GM21367 (cell line): Measurements from ENCODE around the gene GGTA1.
"Not testable (repeated sequence)": the region's sequence is repeated elsewhere in the genome, so short reads cannot be mapped to it uniquely, and the experiment has no call there.

Experiments
- ATAC-seq: cut with Tn5 transposase; IDR thresholded peaks from one replicate; pipeline ENCODE4 v1.9.1; 2021; ENCODE audit not compliant: unreplicated experiment

Gene GGTA1

DNA sequence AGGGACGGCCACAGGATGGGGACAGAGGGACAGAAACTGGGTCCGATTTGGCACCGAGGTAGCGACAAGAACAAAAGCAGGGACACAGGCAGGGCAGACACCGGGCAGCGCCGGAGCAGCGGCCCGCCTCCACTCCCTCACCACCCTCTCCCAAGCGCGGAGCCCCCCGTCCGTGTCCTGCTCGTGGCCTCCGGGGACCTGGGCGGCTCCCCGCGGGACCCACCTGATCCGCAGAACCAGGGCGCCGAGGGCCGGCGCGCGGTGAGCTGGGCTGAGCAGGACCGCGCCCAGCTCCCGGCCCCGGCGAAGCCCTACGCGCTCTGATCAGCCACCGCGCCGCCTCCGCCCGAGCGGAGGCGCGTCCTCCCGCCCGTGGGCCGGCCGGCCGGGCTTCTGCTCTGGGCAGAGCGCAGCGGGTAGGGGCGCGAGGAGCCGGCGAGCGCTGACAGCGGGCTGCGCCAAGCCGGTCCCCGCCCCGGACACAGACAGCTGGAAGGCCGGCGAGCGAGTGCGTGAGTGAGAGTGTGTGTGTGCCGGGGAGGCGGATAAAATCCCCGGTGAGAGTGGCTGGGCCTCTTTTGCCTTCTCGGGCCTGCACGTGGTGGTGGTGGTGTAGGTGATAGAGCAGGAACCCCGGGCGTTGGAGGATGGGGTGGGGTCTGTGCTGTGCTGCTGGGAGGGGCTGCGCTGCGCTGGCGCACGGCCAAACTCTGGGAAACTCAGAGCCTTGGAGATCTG, at the start of gene GGTA1:
GGTA1 (minus strand) TSS at position 418 of the 738 bp plus-strand sequence. CDS start 31,922 bp downstream, outside the sequence.
- ATAC-seq, result no peak

DNA sequence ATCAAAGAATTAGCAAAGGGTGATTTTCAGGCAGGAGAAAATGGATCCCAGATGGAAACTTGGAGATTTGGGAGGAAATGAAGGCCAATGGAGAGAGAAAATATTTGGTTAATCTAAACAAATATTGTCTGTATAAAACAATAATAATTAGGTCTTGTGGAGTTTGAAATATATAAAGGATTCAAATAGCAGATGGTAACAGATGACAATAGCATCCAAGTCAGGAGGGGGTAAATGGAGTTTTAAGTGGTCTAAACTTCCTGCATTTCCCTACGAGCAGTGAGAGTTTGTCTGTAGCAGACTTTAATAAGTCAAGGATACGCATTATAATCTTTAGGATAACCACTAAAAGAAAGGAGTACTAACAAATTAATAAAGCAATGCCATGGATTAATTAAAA, 49.0 kb upstream of the GGTA1 start:
- ATAC-seq, result no peak

DNA sequence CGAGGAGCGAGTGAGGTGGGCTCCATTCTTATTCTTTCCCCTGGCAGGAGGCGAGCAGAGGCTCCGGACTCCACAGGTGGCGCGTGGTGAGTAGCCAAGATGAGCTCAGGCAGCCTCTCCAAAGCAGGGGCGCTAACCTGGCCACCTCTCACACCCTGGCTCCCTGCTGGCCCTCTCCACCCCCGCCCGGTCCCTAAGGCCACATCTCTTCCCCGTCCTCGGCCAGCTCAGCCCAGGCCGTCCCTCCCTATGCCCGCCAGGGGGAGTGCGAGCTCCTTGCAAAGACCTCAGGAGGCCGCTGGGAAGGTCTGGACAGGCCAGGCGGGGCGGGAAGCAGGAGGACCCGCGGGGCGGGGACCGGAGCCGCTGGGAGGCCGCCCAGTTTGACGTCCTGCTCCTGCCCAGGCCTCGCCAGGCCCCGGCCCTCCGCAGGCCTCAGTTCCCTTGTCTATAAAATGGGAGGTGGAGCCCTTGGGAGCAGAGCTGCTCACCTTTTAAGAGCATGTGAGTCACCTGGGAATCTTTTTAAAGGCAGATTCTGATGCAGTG, 46.3 kb upstream of the GGTA1 start:
- peak; percentile 84 for ATAC-seq

DNA sequence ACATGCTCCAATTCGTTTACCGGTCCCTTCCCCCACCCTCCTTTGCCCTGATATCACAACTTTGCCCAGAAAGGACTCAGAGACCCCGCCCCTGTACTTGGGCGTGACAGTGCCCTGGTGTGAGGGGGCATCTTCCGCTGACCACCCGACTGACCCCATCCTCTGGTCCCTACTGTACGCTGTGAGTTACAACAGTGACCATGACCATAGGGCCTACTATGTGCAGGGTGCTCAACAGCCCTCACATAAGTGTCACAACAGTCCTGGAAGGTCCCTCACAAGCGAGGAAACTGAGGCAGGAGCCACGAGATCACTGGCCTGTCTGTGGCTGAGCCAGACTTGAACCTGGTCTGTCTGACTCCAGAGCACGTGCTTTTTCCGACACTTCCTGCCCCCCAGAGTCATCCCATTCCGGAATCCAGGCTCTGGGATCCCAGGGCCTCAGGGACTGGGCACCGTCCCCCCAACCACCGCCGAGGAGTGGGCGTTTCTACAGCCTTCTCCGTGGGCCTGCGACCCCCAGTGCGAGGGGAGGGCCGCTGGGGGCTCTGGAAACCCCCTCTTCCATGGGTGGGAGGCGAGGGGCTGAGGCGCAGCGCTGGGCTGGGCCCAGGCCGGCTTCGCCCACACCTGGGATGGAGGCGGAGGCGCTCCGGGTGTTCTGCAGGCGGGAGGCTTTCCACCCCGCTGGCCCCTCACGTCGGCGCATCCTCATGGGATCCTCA, 45.7 kb upstream of the GGTA1 start:
- ATAC-seq, result no peak

DNA sequence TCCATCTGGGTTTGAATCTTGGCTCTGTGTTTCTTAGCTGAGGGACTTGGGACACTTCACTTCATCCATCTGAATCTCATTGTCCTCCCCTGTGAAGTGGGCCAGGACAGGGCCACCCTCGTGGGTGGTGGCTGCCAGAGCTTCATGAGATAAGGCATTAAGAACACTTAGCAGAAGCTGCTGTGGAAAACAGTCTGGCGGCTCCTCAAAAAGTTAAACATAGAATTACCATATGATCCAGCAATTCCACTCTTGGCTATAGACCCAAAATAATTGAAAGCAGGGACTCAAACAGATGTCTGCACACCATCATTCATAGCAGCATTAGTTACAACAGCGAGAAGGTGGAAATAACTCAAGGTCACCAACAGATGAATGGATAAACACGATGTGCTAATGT, 42.4 kb upstream of the GGTA1 start:
- ATAC-seq, result no peak

DNA sequence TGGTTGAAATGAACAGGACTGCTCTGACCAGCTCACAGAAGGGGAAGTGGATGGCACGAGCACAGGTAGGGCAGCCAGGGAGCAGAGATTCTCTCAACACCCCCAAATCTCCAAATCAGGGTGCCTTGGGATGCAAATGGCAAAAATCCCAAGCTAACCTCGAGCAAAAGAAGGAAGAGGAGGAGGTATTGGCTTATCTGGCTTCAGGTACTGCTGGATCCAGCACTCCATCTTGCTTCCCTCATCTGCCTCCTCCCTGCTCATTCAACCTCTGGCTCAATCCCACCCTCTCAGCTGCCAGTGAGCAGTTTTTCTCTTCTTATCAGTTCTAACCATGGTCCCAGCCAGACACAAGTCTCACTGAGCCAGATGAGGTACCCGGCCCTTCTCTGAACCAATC, 41.6 kb upstream of the GGTA1 start:
- no peak for ATAC-seq

DNA sequence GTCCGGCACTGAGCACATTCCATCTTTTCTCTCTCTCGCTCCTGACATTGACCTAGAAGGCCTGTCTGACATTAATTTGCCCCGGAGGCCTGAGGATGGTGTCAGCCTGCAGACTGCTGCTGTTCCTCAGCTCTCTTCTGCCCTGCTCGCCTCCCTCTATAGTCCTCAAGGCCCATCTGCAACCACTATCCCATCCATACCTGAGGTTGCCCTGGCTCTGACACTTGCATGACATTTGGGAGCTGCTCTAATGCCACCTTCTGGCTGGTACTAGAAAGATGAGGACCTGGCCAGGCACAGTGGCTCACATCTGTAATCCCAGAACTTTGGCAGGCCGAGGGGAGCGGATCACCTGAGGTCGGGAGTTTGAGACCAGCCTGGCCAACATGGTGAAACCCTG, 38.6 kb upstream of the GGTA1 start:
- no peak for ATAC-seq

DNA sequence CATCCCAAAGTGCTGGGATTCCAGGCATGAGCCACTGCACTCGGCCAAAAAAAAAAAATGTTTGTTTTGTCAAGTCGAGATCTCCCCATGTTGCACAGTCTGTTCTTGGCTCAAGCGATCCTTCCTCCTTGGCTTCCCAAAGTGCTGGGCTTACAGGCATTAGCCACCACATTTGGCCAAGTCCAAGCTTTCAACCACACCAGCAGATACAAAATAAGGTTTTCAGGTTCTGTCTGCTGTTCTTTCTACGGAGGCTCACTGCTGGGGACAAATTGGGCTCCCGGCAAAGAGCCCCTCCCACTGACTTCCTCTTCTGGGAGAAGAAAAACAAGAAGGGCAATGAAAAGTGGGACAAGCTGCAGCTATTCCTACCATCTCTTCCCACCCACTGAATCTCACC, 37.6 kb upstream of the GGTA1 start:
- no peak for ATAC-seq

DNA sequence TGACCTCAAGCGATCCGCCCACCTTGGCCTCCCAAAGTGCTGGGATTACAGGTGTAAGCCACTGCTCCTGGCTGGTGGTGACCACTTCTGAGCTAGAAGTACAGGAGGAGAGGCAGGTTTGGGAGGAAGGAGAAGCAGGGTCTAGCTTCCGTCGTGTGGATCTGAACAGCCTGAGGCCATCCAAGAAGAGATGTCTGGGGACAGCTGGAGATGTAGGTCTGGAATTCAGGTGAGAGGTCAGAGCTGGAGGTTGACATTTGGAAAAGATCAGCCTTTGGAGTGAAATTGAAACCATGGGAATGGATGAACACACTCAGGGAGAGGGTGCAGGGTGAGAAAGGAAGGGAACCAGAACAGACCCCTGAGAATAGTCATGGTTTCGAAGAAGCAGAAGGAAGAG, 33.2 kb upstream of the GGTA1 start:
- ATAC-seq, result no peak

DNA sequence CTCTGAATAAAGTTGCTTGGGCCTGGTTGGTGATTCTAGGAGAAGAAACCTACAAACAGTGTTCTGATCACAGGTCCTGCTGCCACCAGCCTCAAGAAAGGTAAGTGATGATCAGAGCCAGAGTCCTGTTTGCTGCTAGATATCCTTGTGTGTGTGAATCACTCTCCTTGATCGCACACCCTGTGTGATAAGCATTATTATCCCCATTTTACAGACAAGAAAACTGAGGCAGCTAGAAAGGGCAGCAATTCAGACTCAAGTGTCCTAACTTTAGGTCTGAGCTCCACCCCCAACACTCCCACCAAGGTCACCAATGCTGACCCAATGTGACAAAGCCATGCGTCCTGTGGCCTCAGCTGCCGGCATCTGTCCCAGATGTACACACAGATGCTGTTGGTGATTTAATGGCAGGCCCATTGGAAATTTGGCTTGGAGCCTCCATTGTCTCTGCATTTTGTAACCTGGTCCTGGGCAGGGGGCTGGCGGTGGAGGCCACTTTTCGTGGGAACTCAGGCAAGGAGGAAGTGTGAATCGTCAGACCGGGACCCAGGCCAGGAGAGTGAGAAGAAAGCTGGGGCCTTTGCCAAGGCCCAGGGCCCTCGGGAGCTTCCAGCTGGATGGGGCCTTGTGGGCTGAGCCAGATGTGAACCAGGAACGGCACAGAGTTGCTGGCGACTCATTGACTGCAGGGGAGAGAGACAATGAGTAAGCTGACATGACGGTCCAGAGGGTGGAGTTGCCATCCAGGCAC, 29.8 kb upstream of the GGTA1 start:
- no peak for ATAC-seq

DNA sequence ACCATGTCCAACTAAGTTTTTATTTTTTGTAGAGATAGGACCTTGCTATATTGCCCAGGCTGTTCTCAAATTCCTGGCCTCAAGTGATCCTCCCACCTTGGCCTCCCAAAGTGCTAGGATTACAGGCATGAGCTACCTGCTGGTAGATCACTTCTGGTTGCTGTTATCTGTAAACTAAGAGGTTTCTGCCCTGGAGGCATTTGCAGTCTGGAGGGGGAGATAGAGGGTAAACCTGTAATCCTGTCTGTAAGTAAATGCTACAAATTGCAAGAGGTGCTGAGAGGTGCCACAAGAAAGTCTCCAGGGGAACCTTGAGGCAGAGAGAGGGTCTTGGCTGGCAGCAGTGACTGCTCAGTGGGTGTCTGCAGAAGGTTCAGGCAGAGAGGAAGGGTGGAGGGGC, 29.0 kb upstream of the GGTA1 start:
- ATAC-seq, result no peak

DNA sequence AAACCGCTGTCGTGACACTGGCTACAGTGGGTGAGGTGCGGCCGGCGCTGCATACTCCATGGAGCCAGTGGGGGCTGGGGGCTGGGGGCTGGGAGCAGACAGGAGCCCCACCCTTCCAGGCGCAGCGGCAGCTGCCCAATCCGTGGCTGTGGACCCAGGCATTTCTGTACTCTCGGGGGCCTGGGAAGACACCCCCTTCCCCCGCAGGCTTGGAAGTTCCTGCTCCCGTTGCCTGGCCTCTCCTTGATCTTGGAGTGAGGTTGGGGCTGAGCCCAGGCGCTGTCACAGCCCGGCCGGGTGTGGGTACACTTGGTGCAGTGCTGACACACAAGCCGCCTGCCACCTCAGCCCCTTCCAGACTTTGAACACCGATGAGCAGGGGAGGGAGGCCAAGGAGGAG, 27.7 kb upstream of the GGTA1 start:
- no peak for ATAC-seq

DNA sequence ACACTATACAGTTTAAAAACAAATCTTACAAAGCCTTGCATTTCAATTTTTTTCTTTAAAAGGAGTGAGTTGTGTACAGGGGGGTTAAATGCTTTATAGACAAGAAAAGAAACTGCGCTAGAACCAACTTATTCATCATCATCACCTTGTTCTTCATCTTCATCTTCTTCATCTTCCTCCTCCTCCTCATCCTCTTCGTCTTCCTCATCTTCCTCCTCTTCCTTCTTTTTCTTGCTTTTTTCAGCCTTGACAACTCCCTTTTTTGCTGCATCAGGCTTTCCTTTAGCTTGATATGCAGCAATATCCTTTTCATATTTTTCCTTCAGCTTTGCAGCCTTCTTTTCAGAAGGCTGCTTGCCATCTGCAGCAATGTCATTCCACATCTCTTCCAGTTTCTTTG, 20.0 kb upstream of the GGTA1 start:
- ATAC-seq, result not testable (repeated sequence)

DNA sequence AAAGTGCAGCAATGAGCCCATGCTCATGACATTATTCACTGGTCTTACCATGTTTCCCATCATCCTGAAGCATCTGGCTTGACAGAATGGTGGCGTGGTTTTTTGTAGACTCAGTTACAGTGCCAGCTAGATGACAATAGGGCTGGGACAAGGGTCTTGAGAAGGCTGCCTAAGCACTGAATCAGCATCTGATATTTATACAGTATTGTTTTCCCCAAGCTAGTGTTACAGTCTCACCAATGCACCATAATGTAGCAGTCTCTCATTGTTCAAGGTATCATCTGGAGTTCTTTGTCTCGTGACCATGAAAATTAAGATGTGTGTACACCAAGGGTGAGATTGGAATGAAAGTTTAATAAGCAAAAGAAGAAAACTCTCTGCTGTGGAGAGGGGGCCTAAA, 19.0 kb upstream of the GGTA1 start:
- no peak for ATAC-seq

DNA sequence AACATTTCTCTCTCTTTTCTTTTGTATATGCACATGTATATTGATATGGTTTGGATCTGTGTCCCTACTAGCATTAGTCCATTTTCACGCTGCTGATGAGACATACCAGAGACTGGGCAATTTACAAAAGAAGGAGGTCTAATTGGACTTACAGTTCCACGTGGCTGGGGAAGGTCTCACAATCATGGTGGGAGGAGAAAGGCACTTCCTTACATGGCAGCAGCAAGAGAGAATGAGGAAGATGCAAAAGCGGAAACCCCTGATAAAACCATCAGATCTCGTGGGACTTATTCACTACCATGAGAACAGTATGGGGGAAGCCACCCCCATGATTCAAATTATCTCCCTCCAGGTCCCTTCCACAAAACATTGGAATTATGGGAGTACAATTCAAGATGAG, 13.5 kb upstream of the GGTA1 start:
- ATAC-seq, result not testable (repeated sequence)

DNA sequence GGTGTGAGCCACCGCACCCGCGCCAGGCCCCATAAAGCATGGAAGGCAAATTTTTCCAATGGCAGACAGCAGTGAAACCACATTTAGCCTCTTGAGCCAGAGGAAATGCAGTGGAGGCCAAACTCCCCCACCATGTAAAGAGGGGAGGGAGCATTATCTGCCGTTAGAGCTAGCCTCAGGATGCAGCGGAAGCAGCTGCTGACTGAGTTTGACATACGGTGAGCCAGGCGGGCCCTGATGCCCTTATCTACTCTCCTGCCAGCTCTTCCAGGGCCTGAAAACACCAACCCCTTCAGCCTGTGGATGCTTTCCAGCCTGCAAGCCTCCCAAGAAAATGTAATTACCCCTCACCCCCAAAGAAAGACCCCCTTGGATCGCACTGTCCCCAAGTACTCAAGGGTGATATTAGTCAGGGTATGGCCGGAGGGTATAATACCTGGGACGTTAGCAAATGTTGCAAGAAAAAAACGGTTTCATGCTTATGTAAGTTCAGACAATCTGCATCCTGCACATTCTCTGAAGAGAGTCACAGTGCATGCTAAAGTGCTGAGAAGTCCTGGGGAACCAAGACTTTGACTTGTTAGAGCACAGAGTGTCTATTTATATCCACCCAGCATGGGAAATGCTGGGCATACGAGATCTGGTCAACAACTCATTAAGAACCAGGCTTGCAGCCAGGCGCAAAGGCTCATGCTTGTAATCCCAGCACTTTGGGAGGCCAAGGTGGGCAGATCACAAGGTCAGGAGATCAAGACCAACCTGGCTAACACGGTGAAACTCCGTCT, 11.3 kb upstream of the GGTA1 start:
- no peak for ATAC-seq

DNA sequence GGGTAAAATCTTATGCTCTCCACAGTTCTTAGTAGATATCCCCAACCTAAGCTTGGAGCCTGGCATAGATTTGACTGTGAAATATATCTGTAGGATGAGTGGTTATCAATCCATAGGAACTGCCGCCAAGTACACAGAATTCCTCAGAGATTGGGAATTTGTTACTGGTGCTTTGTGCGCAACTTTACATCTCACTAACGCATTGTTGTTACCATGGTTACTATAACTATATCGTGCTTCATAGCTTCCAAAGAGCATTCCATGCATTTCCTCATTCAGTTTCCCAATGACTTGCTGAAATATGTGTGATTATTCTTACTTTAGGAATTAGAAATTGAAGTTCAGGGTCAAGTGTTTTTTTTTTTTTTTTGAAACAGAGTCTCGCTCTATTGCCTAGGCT, 9.5 kb upstream of the GGTA1 start:
- no peak for ATAC-seq

DNA sequence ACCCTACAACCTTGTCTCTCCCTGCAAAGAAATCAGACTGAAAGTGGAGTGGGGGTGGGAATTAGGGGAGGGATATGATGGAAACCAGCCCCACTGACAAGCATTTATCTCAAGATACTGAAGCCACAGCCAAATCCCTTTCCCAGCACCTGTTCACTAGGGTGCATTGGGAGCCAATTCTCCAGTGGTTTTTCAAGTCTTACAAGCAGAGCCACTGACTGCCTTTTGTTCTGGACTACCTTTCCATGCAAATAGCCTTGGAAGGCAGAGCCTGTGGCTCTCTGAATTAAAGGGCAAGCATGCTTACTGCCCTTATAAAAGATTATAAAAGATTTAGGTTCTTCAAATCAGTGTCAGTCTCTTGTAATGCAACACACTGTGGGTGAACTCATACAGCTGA, 8.8 kb upstream of the GGTA1 start:
- ATAC-seq, result no peak

DNA sequence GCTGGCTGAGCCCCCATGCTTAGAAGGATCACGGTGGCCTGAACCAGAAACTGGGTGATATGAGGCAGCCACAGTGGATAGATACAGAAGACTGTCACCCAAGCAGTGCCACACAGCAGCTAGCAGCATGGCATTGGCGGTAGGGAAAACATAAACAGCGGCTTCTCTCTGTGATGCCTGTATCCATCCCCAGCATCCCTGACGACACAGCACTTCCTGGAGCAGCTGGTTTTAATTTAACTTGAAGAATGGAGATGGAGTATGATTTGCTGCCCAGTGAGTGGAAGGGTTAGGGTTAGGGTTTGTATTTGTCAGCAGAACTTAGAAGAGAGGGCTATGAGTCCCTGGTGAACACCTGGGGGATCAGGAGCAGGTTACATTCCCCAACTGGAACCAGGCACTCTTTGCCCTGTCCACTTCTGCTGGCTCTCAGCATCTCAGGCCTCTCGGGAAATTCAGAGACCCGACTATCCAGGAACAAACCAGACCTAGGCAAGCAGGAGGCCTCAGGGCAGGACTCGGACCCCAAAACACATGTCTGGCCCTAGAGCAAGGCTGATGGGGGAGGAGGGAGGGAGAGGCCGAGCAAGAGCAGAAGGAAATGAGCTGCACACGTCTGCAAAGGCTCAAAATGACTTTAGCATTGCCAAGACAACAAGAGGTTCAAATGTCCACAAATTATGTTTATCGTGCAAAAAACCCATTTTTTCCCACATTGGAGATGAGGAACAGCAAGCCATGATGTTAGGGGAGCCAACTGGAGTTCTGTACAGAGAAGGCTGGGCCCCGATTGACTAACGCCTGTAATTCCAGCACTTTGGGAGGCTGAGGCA, 6.5 kb upstream of the GGTA1 start:
- no peak for ATAC-seq

DNA sequence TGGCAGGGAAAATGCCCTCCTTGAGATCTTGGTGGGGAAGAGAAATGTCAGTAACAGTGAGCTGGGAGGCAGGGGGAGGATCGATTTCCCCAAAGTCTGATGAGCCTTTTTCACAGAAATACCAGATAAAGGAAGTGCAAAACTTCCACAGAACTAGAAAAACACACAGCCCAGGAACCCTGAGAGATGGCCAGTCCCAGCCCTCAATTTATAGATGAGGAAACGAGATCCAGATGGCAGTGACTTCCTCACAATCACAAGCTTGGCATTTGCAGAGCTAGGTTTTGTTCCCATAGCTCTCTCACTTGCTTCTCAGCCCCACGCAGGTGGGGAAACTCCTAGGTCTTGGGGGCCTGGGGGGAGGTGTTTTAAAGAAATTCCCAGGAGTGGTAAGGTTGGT, 3.8 kb upstream of the GGTA1 start:
- no peak for ATAC-seq
